ENCODE results near the gene RNASE13.
"Not testable (repeated sequence)": the region's sequence is repeated elsewhere in the genome, so short reads cannot be mapped to it uniquely, and the experiment has no call there.

The RNASE13 gene

GRCh38 chr14:21018286-21018685, 16.3 kb downstream of the RNASE13 start:
- no peak for DNase-seq (ENCODE audit: low read depth)
- H3K4me3 ChIP-seq (ENCODE audit: control insufficient read depth, low read depth, low read length), result no peak overlapping the region
- TF ChIP-seq CTCF (IDR thresholded peaks at IDR 0.05; ENCODE audit: control insufficient read depth, insufficient read depth, low read depth, low read length, missing control alignments), result no peak

GRCh38 chr14:21017528-21018245, 16.9 kb downstream of the RNASE13 start:
- DNase-seq (ENCODE audit: low read depth), result no peak
- no peak for TF ChIP-seq CTCF (IDR thresholded peaks at IDR 0.05; ENCODE audit: control insufficient read depth, insufficient read depth, low read depth, low read length, missing control alignments)
- no peak overlapping the region for H3K4me3 ChIP-seq (ENCODE audit: control insufficient read depth, low read depth, low read length)

- no peak overlapping the region for H3K4me3 ChIP-seq (ENCODE audit: control insufficient read depth, low read depth, low read length)
- no peak for DNase-seq (ENCODE audit: low read depth)
- TF ChIP-seq CTCF (IDR thresholded peaks at IDR 0.05; ENCODE audit: control insufficient read depth, insufficient read depth, low read depth, low read length, missing control alignments), result no peak
Measured at GRCh38 chr14:21016413-21017190, 18.0 kb downstream of the RNASE13 start.

GRCh38 chr14:21015312-21015711, 19.3 kb downstream of the RNASE13 start:
- DNase-seq (ENCODE audit: low read depth), result no peak
- no peak overlapping the region for H3K4me3 ChIP-seq (ENCODE audit: control insufficient read depth, low read depth, low read length)
- TF ChIP-seq CTCF (IDR thresholded peaks at IDR 0.05; ENCODE audit: control insufficient read depth, insufficient read depth, low read depth, low read length, missing control alignments), result no peak

- TF ChIP-seq CTCF (IDR thresholded peaks at IDR 0.05; ENCODE audit: control insufficient read depth, insufficient read depth, low read depth, low read length, missing control alignments), result peak; percentile 95
- peak; percentile 40 for DNase-seq (ENCODE audit: low read depth)
- H3K4me3 ChIP-seq (ENCODE audit: control insufficient read depth, low read depth, low read length), result no peak overlapping the region
Measured at GRCh38 chr14:21014761-21015190, 19.8 kb downstream of the RNASE13 start.

- no peak for DNase-seq (ENCODE audit: low read depth)
- H3K4me3 ChIP-seq (ENCODE audit: control insufficient read depth, low read depth, low read length), result no peak overlapping the region
- TF ChIP-seq CTCF (IDR thresholded peaks at IDR 0.05; ENCODE audit: control insufficient read depth, insufficient read depth, low read depth, low read length, missing control alignments), result no peak
Measured at GRCh38 chr14:21011136-21011535, 23.5 kb downstream of the RNASE13 start.

- not testable (repeated sequence) for H3K4me3 ChIP-seq (ENCODE audit: control insufficient read depth, low read depth, low read length); DNase-seq (ENCODE audit: low read depth)
Measured at GRCh38 chr14:21009721-21010120, 24.9 kb downstream of the RNASE13 start.

All from AG09309 (cell line).